GM18861 (cell line): ENCODE measurements around the gene DPF3.

Source experiments
- ATAC-seq: cut with Tn5 transposase; IDR thresholded peaks from one replicate; pipeline ENCODE4 v1.9.1; 2021; ENCODE audit not compliant: unreplicated experiment

Gene DPF3

GRCh38 chr14:72904840-72905561 lies 11.1 kb upstream of the DPF3 start:
- ATAC-seq: no peak

GRCh38 chr14:72904218-72904617 lies 10.3 kb upstream of the DPF3 start:
- no peak for ATAC-seq

GRCh38 chr14:72903716-72904115 lies 9.8 kb upstream of the DPF3 start:
- ATAC-seq: no peak

- ATAC-seq: no peak
Measured at GRCh38 chr14:72902801-72903530, 9.1 kb upstream of the DPF3 start.

- ATAC-seq: no peak
Measured at GRCh38 chr14:72901361-72901760, 7.5 kb upstream of the DPF3 start.

- no peak for ATAC-seq
Measured at GRCh38 chr14:72898448-72898847, 4.5 kb upstream of the DPF3 start.

- ATAC-seq: no peak
Measured at GRCh38 chr14:72894623-72895378, 900 bp upstream of the DPF3 start.

- ATAC-seq: no peak
Measured at GRCh38 chr14:72894323-72894622, 372 bp upstream of the DPF3 start.

- ATAC-seq: no peak
Measured at GRCh38 chr14:72892879-72893635, 844 bp downstream of the DPF3 start.

GRCh38 chr14:72892103-72892878 lies 1.6 kb downstream of the DPF3 start:
- no peak for ATAC-seq

GRCh38 chr14:72891666-72892102 lies 2.2 kb downstream of the DPF3 start:
- ATAC-seq: no peak

- ATAC-seq: no peak
Measured at GRCh38 chr14:72889366-72889765, 4.5 kb downstream of the DPF3 start.

- ATAC-seq: no peak
Measured at GRCh38 chr14:72888636-72889201, 5.2 kb downstream of the DPF3 start.

GRCh38 chr14:72888192-72888591 lies 5.7 kb downstream of the DPF3 start:
- no peak for ATAC-seq

- ATAC-seq: no peak
Measured at GRCh38 chr14:72887514-72887913, 6.4 kb downstream of the DPF3 start.

- ATAC-seq: no peak
Measured at GRCh38 chr14:72884386-72884785, 9.5 kb downstream of the DPF3 start.

GRCh38 chr14:72883961-72884360 lies 9.9 kb downstream of the DPF3 start:
- no peak for ATAC-seq

GRCh38 chr14:72883109-72883508 lies 10.8 kb downstream of the DPF3 start:
- ATAC-seq: no peak

GRCh38 chr14:72882463-72882862 lies 11.4 kb downstream of the DPF3 start:
- ATAC-seq: no peak

GRCh38 chr14:72882047-72882446 lies 11.9 kb downstream of the DPF3 start:
- no peak for ATAC-seq
